ENCODE results near the gene CPSF3.

The CPSF3 gene

DNA sequence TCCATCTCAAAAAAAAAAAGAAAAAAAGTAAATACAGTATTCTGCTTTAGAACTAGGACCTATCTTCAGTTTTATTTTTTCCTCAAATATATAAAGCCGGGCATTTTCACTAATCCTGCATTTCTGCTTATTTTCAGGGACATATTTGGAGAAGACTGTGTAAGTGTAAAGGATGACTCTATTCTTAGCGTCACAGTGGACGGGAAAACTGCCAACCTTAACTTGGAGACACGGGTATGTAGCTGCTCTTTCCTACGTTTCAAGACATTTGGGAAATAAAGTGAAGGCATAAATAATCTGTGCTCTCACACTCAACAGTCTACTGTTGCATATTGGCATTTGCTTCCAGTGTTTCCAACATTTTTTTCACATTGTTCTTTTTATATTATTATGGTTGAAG lies 47.8 kb downstream of the CPSF3 start:
- H3K4me3 ChIP-seq, result no peak overlapping the region
- DNase-seq (ENCODE audit: low spot score), result no peak
- H3K27ac ChIP-seq, result peak overlapping the region; percentile 35 to 57
- TF ChIP-seq, protein P1, sequence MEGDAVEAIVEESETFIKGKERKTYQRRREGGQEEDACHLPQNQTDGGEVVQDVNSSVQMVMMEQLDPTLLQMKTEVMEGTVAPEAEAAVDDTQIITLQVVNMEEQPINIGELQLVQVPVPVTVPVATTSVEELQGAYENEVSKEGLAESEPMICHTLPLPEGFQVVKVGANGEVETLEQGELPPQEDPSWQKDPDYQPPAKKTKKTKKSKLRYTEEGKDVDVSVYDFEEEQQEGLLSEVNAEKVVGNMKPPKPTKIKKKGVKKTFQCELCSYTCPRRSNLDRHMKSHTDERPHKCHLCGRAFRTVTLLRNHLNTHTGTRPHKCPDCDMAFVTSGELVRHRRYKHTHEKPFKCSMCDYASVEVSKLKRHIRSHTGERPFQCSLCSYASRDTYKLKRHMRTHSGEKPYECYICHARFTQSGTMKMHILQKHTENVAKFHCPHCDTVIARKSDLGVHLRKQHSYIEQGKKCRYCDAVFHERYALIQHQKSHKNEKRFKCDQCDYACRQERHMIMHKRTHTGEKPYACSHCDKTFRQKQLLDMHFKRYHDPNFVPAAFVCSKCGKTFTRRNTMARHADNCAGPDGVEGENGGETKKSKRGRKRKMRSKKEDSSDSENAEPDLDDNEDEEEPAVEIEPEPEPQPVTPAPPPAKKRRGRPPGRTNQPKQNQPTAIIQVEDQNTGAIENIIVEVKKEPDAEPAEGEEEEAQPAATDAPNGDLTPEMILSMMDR (IDR thresholded peaks at IDR 0.05), result no peak

DNA sequence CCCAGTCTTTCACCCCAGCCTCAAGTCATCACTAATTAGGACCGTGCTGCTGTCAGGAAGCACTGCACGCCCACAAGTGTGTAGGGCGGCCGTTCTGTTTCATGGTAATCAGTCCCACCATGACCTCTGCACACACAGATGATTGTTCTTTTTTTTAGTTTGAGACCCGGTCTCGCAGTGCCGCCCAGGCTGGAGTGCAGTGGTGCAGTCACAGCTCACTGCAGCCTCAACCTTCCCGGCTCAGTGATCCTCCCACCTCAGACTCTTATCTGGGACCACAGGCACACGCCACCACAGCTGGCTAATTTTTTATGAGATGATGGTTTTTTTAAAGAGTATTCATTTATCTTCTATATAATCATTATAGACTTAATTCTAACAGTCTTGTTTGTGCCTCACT lies 49.1 kb downstream of the CPSF3 start:
- TF ChIP-seq, protein P1 (IDR thresholded peaks at IDR 0.05), result no peak
- no peak overlapping the region for H3K4me3 ChIP-seq
- DNase-seq (ENCODE audit: low spot score), result no peak
- H3K27ac ChIP-seq, result no peak overlapping the region

DNA sequence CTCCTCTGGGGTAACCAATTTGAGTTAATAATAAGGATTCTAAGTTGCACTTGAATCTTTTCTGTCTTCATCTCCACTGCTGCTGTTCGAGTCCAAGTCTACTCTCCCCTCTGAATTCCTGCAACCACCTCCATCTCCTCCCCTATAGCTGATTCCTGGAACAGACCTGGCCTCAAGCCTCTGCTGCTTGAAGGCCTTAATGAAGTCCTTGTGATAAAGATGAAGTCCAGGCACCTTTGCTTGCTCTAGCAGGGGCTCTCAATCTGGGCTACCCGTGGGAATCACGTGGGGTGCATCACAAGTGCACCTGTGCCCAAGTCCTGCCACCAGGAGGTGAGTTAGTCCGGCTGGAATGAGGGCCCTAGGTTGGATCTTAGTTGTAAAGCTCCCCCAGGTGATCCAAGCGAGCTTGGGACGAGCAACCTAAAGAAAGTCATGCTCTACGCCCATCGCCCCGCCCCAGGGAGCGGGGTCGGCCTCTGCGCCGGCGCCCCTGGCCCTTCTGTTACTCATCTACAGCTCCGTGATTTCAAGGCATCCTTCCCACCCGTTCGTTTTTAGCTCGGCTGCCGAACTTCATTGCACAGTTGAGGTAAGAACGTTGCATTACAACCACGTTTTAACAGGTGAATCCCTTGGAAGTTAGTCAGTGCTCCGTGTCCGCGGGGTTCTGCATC lies 50.0 kb downstream of the CPSF3 start:
- peak overlapping the region; percentile 94 for H3K4me3 ChIP-seq
- TF ChIP-seq, protein P1 (IDR thresholded peaks at IDR 0.05), result no peak
- H3K27ac ChIP-seq, result peak overlapping the region; percentile 93 to 94
- no peak for DNase-seq (ENCODE audit: low spot score)

DNA sequence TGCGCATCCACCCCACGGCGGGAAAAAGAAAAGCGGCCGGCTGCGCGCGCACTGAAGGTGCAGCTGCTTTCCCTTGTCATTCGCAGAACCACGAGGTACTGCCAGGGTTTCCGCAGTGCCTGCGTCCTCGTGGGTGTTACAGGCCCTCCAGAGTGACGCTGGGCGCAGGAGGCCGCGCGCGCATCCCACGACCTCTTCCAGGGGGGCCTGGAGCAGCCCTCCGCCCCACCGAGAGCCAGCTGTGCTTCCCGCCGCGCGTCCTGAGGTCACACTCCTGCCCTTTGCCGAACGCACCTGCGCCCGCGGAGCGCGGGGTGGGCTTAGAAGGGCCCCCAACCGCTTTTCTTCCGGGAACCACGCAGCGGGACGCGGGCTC lies 50.5 kb downstream of the CPSF3 start:
- Histone ChIP-seq H3K4me3 (peak overlapping the region; percentile 94), H3K27ac (peak overlapping the region; percentile 93 to 94)
- no peak for DNase-seq (ENCODE audit: low spot score)
- TF ChIP-seq, protein P1 (IDR thresholded peaks at IDR 0.05), result no peak

DNA sequence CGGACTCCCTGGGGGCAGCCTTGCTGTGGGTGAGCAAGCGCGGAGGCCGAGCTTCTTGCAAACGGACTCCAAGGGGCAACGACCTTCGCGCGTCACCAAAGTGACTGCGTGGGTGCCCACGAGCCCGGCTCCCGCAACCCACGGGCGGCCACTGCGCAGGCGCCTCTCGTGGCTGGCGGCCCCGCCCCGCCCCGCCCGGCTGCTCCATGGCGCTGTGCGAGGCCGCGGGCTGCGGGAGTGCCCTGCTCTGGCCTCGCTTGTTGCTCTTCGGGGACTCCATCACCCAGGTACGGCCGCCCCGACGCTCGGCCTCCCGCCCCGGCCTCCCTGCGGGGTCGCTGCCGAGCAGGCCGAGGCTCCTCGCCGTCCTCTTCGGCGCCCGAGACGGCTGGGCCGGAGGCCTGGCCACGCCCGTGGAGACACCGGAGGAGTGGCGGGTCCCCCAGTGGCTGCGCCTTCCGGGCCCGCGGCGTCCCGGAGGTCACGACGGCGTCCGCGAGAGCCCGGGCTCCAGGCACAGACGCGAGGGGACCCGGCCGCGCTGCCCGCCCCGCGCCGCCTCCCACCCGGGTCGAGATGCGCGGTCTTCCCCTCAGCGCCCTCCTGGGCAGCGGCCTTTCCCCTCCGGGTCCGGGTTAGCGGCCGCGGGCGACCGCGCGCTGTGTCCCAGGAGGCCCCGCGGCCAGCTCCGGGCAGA lies 51.1 kb downstream of the CPSF3 start, which contains the start of gene IAH1:
IAH1 (plus strand) TSS at position 191 of the 697 bp plus-strand sequence; CDS start at position 207, 16 bp downstream.
- Histone ChIP-seq H3K27ac (peak within 1 kb of the TSS; percentile 93 to 94), H3K4me3 (peak within 1 kb of the TSS; percentile 94)
- TF ChIP-seq, protein P1 (IDR thresholded peaks at IDR 0.05), result no peak
- DNase-seq (ENCODE audit: low spot score), result peak; percentile 83

DNA sequence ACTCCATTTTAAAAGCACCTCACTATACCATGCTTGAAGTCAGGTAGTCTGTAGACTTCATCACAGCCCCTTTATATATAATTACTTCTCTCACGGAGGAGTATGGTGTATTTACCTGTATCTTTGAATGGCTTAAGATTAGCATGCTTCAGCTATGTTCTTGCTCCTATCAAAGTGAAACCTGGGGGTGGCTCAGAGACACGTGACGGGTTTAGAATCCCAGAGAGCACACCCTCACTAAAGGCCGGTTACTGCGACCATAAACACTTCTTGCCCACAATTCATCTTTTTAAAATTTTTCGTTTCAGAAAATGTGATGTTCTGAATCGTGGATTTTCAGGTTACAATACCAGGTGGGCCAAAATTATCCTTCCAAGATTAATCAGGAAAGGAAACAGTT lies 54.5 kb downstream of the CPSF3 start:
- Histone ChIP-seq H3K27ac (no peak overlapping the region), H3K4me3 (no peak overlapping the region)
- TF ChIP-seq, protein P1 (IDR thresholded peaks at IDR 0.05), result no peak
- no peak for DNase-seq (ENCODE audit: low spot score)

DNA sequence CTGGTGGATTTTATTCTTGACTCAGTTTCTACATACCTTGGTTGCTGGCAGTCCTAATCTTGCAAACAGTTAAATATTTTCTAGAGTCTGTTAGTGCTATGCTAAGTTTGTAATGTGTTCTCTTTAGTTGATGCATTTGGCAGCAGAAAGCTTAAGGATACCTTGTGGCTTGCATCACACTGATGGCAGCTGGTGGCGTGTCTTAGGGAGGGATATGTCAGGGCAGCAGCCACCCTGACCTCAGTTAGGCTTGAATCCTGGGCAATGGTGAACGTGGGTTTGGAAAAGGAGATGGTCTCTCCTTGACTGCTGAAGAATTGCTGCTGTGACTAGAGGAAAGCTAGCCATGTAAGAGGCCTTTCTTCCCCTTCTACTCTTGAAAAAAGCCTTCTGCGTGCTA lies 55.1 kb downstream of the CPSF3 start:
- Histone ChIP-seq H3K4me3 (no peak overlapping the region), H3K27ac (peak overlapping the region in 1 of 2 donors; percentile 47)
- TF ChIP-seq, protein P1 (IDR thresholded peaks at IDR 0.05), result no peak
- no peak for DNase-seq (ENCODE audit: low spot score)

All from coronary artery (tissue), 2 donors.